Measurements from ENCODE around the gene ZBTB1. TPM values are rescaled to one million over a fixed set of nuclear protein-coding genes. Genes with fewer than 3 reads are reported as not detected.
"Not testable (repeated sequence)": the region's sequence is repeated elsewhere in the genome, so short reads cannot be mapped to it uniquely, and the experiment has no call there.

Gene ZBTB1
- polyA plus RNA-seq, 4 donors: 6.2 to 44.2 (median 10.8) TPM

GRCh38 chr14:64542836-64543201 is 38.2 kb downstream of the ZBTB1 start:
- Histone ChIP-seq H3K27me3 (ENCODE audit: control insufficient read depth in 3 of 3, insufficient read depth in 3 of 3, low read length in 3 of 3) (peaks cover 0 to 25% (median 0%) of the 10 kb centered on the region in 3 donors), H3K9me3 (ENCODE audit: control insufficient read depth in 2 of 2, insufficient read depth in 1 of 2, low read depth in 1 of 2, low read length in 1 of 2) (peaks cover 2 to 8% of the 10 kb centered on the region in 2 donors), H3K4me1 (ENCODE audit: control insufficient read depth in 3 of 3, insufficient read depth in 2 of 3, low read depth in 1 of 3, low read length in 2 of 3) (peaks cover 0 to 23% (median 0%) of the 10 kb centered on the region in 3 donors), H3K27ac (ENCODE audit: low read depth in 1 of 3, low read length in 2 of 3) (no peak overlapping the region), H3K4me3 (ENCODE audit: low read depth in 1 of 3, low read length in 3 of 3) (peak overlapping the region in 2 of 3 donors; percentile 18 to 45), H3K36me3 (ENCODE audit: control insufficient read depth in 3 of 3, insufficient read depth in 2 of 3, low read depth in 1 of 3, low read length in 3 of 3) (no peaks in the 10 kb centered on the region)
- FAIRE-seq (no peak), DNase-seq (no peak)
- 35 to 51% (median 44%) methylated on average over 4 of the region's 4 CpGs for WGBS, 3 donors

GRCh38 chr14:64544607-64545312 is 40.2 kb downstream of the ZBTB1 start:
- 72 to 74% (median 73%) methylated on average over 4 to 5 of the region's 5 CpGs for WGBS, 3 donors
- Histone ChIP-seq H3K36me3 (ENCODE audit: control insufficient read depth in 3 of 3, insufficient read depth in 2 of 3, low read depth in 1 of 3, low read length in 3 of 3) (no peaks in the 10 kb centered on the region), H3K27me3 (ENCODE audit: control insufficient read depth in 3 of 3, insufficient read depth in 3 of 3, low read length in 3 of 3) (peaks cover 0 to 25% (median 0%) of the 10 kb centered on the region in 3 donors), H3K27ac (ENCODE audit: low read depth in 1 of 3, low read length in 2 of 3) (no peak overlapping the region), H3K4me1 (ENCODE audit: control insufficient read depth in 3 of 3, insufficient read depth in 2 of 3, low read depth in 1 of 3, low read length in 2 of 3) (peaks cover 0 to 24% (median 0%) of the 10 kb centered on the region in 3 donors), H3K9me3 (ENCODE audit: control insufficient read depth in 2 of 2, insufficient read depth in 1 of 2, low read depth in 1 of 2, low read length in 1 of 2) (peaks cover 2 to 8% of the 10 kb centered on the region in 2 donors), H3K4me3 (ENCODE audit: low read depth in 1 of 3, low read length in 3 of 3) (no peak overlapping the region)
- FAIRE-seq (no peak), DNase-seq (no peak)

GRCh38 chr14:64549016-64549415 is 44.4 kb downstream of the ZBTB1 start:
- Histone ChIP-seq H3K27me3 (ENCODE audit: control insufficient read depth in 3 of 3, insufficient read depth in 3 of 3, low read length in 3 of 3) (peaks cover 0 to 6% (median 0%) of the 10 kb centered on the region in 3 donors), H3K36me3 (ENCODE audit: control insufficient read depth in 3 of 3, insufficient read depth in 2 of 3, low read depth in 1 of 3, low read length in 3 of 3) (no peaks in the 10 kb centered on the region), H3K27ac (ENCODE audit: low read depth in 1 of 3, low read length in 2 of 3) (peak overlapping the region in 1 of 3 donors; percentile 37), H3K9me3 (ENCODE audit: control insufficient read depth in 2 of 2, insufficient read depth in 1 of 2, low read depth in 1 of 2, low read length in 1 of 2) (no peaks in the 10 kb centered on the region), H3K4me1 (ENCODE audit: control insufficient read depth in 3 of 3, insufficient read depth in 2 of 3, low read depth in 1 of 3, low read length in 2 of 3) (peaks cover 0 to 5% (median 0%) of the 10 kb centered on the region in 3 donors), H3K4me3 (ENCODE audit: low read depth in 1 of 3, low read length in 3 of 3) (no peak overlapping the region)
- FAIRE-seq (no peak), DNase-seq (no peak)
- 84 to 88% (median 87%) methylated on average over 1 of the region's 1 CpG for WGBS, 3 donors

GRCh38 chr14:64549791-64550620 is 45.4 kb downstream of the ZBTB1 start, which contains the start of gene PPP1R36:
TSS of gene PPP1R36 (plus strand) at chr14:64549961. CDS start at chr14:64549998, 37 bp downstream.
- Histone ChIP-seq H3K4me3 (ENCODE audit: low read depth in 1 of 3, low read length in 3 of 3) (peak within 1 kb of the TSS in 2 of 3 donors; percentile 54 to 66), H3K9me3 (ENCODE audit: control insufficient read depth in 2 of 2, insufficient read depth in 1 of 2, low read depth in 1 of 2, low read length in 1 of 2) (no peaks in the 10 kb centered on the region), H3K27me3 (ENCODE audit: control insufficient read depth in 3 of 3, insufficient read depth in 3 of 3, low read length in 3 of 3) (peaks cover 0 to 6% (median 0%) of the 10 kb centered on the region in 3 donors), H3K36me3 (ENCODE audit: control insufficient read depth in 3 of 3, insufficient read depth in 2 of 3, low read depth in 1 of 3, low read length in 3 of 3) (no peaks in the 10 kb centered on the region), H3K27ac (ENCODE audit: low read depth in 1 of 3, low read length in 2 of 3) (peak within 1 kb of the TSS; percentile 49 to 84 (median 73)), H3K4me1 (ENCODE audit: control insufficient read depth in 3 of 3, insufficient read depth in 2 of 3, low read depth in 1 of 3, low read length in 2 of 3) (peaks cover 0 to 10% (median 0%) of the 10 kb centered on the region in 3 donors)
- DNase-seq: peak; percentile 73 to 88
- FAIRE-seq: no peak
- 1 to 5% (median 5%) methylated on average over 34 to 54 of the region's 54 CpGs for WGBS, 3 donors

- no peaks in the 10 kb centered on the region for H3K9me3 ChIP-seq (ENCODE audit: control insufficient read depth in 2 of 2, insufficient read depth in 1 of 2, low read depth in 1 of 2, low read length in 1 of 2)
- H3K36me3 ChIP-seq (ENCODE audit: control insufficient read depth in 3 of 3, insufficient read depth in 2 of 3, low read depth in 1 of 3, low read length in 3 of 3): no peaks in the 10 kb centered on the region
- H3K4me1 ChIP-seq (ENCODE audit: control insufficient read depth in 3 of 3, insufficient read depth in 2 of 3, low read depth in 1 of 3, low read length in 2 of 3): peaks cover 0 to 10% (median 0%) of the 10 kb centered on the region in 3 donors
- no peak for FAIRE-seq
- peak; percentile 14 to 59 for DNase-seq
- H3K27me3 ChIP-seq (ENCODE audit: control insufficient read depth in 3 of 3, insufficient read depth in 3 of 3, low read length in 3 of 3): peaks cover 0 to 6% (median 0%) of the 10 kb centered on the region in 3 donors
- peak overlapping the region; percentile 49 to 84 (median 73) for H3K27ac ChIP-seq (ENCODE audit: low read depth in 1 of 3, low read length in 2 of 3)
- peak overlapping the region in 2 of 3 donors; percentile 54 to 66 for H3K4me3 ChIP-seq (ENCODE audit: low read depth in 1 of 3, low read length in 3 of 3)
- WGBS, 3 donors: 18 to 51% (median 34%) methylated on average over 7 of the region's 7 CpGs
These were observed 46.2 kb downstream of the ZBTB1 start for GRCh38 chr14:64550621-64551333.

- Histone ChIP-seq H3K4me1 (ENCODE audit: control insufficient read depth in 3 of 3, insufficient read depth in 2 of 3, low read depth in 1 of 3, low read length in 2 of 3) (peaks cover 0 to 7% (median 0%) of the 10 kb centered on the region in 3 donors), H3K27ac (ENCODE audit: low read depth in 1 of 3, low read length in 2 of 3) (no peak overlapping the region), H3K36me3 (ENCODE audit: control insufficient read depth in 3 of 3, insufficient read depth in 2 of 3, low read depth in 1 of 3, low read length in 3 of 3) (no peaks in the 10 kb centered on the region), H3K9me3 (ENCODE audit: control insufficient read depth in 2 of 2, insufficient read depth in 1 of 2, low read depth in 1 of 2, low read length in 1 of 2) (no peaks in the 10 kb centered on the region), H3K27me3 (ENCODE audit: control insufficient read depth in 3 of 3, insufficient read depth in 3 of 3, low read length in 3 of 3) (peaks cover 0 to 6% (median 0%) of the 10 kb centered on the region in 3 donors), H3K4me3 (ENCODE audit: low read depth in 1 of 3, low read length in 3 of 3) (peak overlapping the region in 1 of 3 donors; percentile 12)
- FAIRE-seq: no peak
- 18 to 59% (median 44%) methylated on average over 4 of the region's 4 CpGs for WGBS, 3 donors
- DNase-seq: peak; percentile 73 to 74
These were observed 50.0 kb downstream of the ZBTB1 start for GRCh38 chr14:64554556-64554955.

GRCh38 chr14:64556526-64556925 is 52.0 kb downstream of the ZBTB1 start:
- DNase-seq: no peak
- no peaks in the 10 kb centered on the region for H3K27me3 ChIP-seq (ENCODE audit: control insufficient read depth in 3 of 3, insufficient read depth in 3 of 3, low read length in 3 of 3)
- H3K9me3 ChIP-seq (ENCODE audit: control insufficient read depth in 2 of 2, insufficient read depth in 1 of 2, low read depth in 1 of 2, low read length in 1 of 2): no peaks in the 10 kb centered on the region
- no peaks in the 10 kb centered on the region for H3K36me3 ChIP-seq (ENCODE audit: control insufficient read depth in 3 of 3, insufficient read depth in 2 of 3, low read depth in 1 of 3, low read length in 3 of 3)
- FAIRE-seq: no peak
- WGBS, 3 donors: 93 to 98% (median 97%) methylated on average over 5 of the region's 5 CpGs
- H3K4me1 ChIP-seq (ENCODE audit: control insufficient read depth in 3 of 3, insufficient read depth in 2 of 3, low read depth in 1 of 3, low read length in 2 of 3): peaks cover 0 to 6% (median 0%) of the 10 kb centered on the region in 3 donors
- H3K4me3 ChIP-seq (ENCODE audit: low read depth in 1 of 3, low read length in 3 of 3): no peak overlapping the region
- H3K27ac ChIP-seq (ENCODE audit: low read depth in 1 of 3, low read length in 2 of 3): no peak overlapping the region

GRCh38 chr14:64558216-64558615 is 53.6 kb downstream of the ZBTB1 start:
- FAIRE-seq; DNase-seq; H3K4me1 ChIP-seq (ENCODE audit: control insufficient read depth in 3 of 3, insufficient read depth in 2 of 3, low read depth in 1 of 3, low read length in 2 of 3); H3K36me3 ChIP-seq (ENCODE audit: control insufficient read depth in 3 of 3, insufficient read depth in 2 of 3, low read depth in 1 of 3, low read length in 3 of 3); H3K4me3 ChIP-seq (ENCODE audit: low read depth in 1 of 3, low read length in 3 of 3); H3K27me3 ChIP-seq (ENCODE audit: control insufficient read depth in 3 of 3, insufficient read depth in 3 of 3, low read length in 3 of 3); H3K27ac ChIP-seq (ENCODE audit: low read depth in 1 of 3, low read length in 2 of 3); H3K9me3 ChIP-seq (ENCODE audit: control insufficient read depth in 2 of 2, insufficient read depth in 1 of 2, low read depth in 1 of 2, low read length in 1 of 2): not testable (repeated sequence)
- 89 to 95% (median 94%) methylated on average over 2 of the region's 2 CpGs for WGBS, 3 donors
